ENCODE data around the gene SPATA4. TPM values are rescaled to one million over a fixed set of nuclear protein-coding genes. Genes with fewer than 3 reads are reported as not detected.

SPATA4 gene
- total RNA-seq, 2 donors from 2014 or later, result not detected

- H3K27ac Mint-ChIP-seq, result no peak overlapping the region
- no peak overlapping the region for H3K4me3 Mint-ChIP-seq
- ATAC-seq (replicated peaks in 1 of 2) (no peak), DNase-seq (no peak)
- H3K4me1 Mint-ChIP-seq (ENCODE audit: low read depth), result no peaks in the 10 kb centered on the region
- no peaks in the 10 kb centered on the region for H3K36me3 Mint-ChIP-seq (ENCODE audit: insufficient read depth in 2 of 2)
- no peaks in the 10 kb centered on the region for H3K9me3 Mint-ChIP-seq
- peaks cover 30% of the 10 kb centered on the region for H3K27me3 Mint-ChIP-seq (ENCODE audit: low read depth)
These were observed 15.4 kb upstream of the SPATA4 start for GRCh38 chr4:176210579-176211296.

- DNase-seq (no peak), ATAC-seq (replicated peaks in 1 of 2) (no peak)
- no peaks in the 10 kb centered on the region for H3K36me3 Mint-ChIP-seq (ENCODE audit: insufficient read depth in 2 of 2)
- H3K4me1 Mint-ChIP-seq (ENCODE audit: low read depth), result no peaks in the 10 kb centered on the region
- H3K9me3 Mint-ChIP-seq, result no peaks in the 10 kb centered on the region
- H3K4me3 Mint-ChIP-seq, result no peak overlapping the region
- H3K27me3 Mint-ChIP-seq (ENCODE audit: low read depth), result peaks cover 36% of the 10 kb centered on the region
- no peak overlapping the region for H3K27ac Mint-ChIP-seq
These were observed 14.7 kb upstream of the SPATA4 start for GRCh38 chr4:176210101-176210500.

- Mint-ChIP-seq H3K27me3 (ENCODE audit: low read depth) (peaks cover 39% of the 10 kb centered on the region), H3K9me3 (no peaks in the 10 kb centered on the region), H3K36me3 (ENCODE audit: insufficient read depth in 2 of 2) (no peaks in the 10 kb centered on the region), H3K4me1 (ENCODE audit: low read depth) (no peaks in the 10 kb centered on the region), H3K4me3 (no peak overlapping the region), H3K27ac (no peak overlapping the region)
- DNase-seq (no peak), ATAC-seq (replicated peaks in 1 of 2) (no peak)
These were observed 14.2 kb upstream of the SPATA4 start for GRCh38 chr4:176209535-176209934.

DNA sequence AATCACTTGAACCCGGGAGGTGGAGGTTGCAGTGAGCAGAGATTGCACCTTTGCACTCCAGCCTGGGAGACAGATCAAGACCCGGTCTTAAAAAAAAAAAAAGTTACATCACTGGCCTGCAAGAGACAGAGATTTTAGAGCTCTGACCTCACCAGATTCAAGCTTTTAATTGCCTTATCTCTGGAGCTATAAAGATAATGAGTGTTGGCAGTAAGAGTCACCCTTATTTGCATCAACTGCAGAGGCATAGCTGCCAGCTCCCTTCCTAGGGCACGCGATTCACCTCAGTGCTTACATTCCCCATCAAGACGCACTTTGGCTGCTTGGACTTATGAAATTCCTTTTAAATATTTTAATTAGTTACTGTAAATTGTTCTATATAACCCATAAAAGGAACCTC, 12.5 kb upstream of the SPATA4 start:
- DNase-seq (no peak), ATAC-seq (replicated peaks in 1 of 2) (no peak)
- H3K9me3 Mint-ChIP-seq, result no peaks in the 10 kb centered on the region
- H3K4me3 Mint-ChIP-seq, result no peak overlapping the region
- no peak overlapping the region for H3K27ac Mint-ChIP-seq
- peaks cover 39% of the 10 kb centered on the region for H3K27me3 Mint-ChIP-seq (ENCODE audit: low read depth)
- no peaks in the 10 kb centered on the region for H3K4me1 Mint-ChIP-seq (ENCODE audit: low read depth)
- H3K36me3 Mint-ChIP-seq (ENCODE audit: insufficient read depth in 2 of 2), result no peaks in the 10 kb centered on the region

GRCh38 chr4:176205299-176205698, 9.9 kb upstream of the SPATA4 start:
- no peak for ATAC-seq (replicated peaks in 1 of 2)
- DNase-seq, result no peak
- Mint-ChIP-seq H3K27me3 (ENCODE audit: low read depth) (peaks cover 37% of the 10 kb centered on the region), H3K36me3 (ENCODE audit: insufficient read depth in 2 of 2) (no peaks in the 10 kb centered on the region), H3K9me3 (no peaks in the 10 kb centered on the region), H3K27ac (no peak overlapping the region), H3K4me3 (no peak overlapping the region), H3K4me1 (ENCODE audit: low read depth) (no peaks in the 10 kb centered on the region)

DNA sequence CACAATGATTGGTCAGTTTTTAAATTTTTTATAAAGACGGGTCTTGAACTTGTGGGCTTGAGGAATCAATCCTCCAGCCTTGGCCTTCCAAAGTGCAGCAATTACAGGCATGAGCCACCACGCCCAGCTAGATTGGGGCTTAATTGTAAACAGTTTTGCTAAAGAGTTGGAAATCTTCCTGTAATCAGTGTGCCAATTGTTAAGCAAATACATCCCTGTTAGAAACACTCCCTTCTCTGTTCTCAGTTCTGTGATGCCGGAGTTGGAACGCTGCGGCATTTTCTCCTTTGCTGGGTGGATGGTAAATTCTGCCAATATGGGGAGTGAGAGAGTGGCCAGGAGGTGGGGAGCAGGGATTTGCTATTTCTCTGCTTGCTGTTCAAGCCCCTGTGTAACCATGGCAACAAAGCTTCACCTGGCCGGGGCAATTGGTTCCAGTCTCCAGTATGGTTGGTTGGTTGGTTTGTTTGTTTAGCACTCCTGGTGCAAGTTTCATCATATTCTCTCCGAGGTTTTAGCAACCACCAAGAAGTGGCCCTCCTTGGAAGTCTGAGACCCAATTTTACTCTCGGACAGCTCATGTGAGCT, 3.0 kb upstream of the SPATA4 start:
- Mint-ChIP-seq H3K36me3 (ENCODE audit: insufficient read depth in 2 of 2) (peaks cover 0 to 6% of the 10 kb centered on the region in 2 donors), H3K27me3 (ENCODE audit: low read depth) (peaks cover 29% of the 10 kb centered on the region), H3K9me3 (peaks cover 0 to 4% of the 10 kb centered on the region in 2 donors), H3K4me3 (no peak overlapping the region), H3K4me1 (ENCODE audit: low read depth) (peaks cover 24% of the 10 kb centered on the region), H3K27ac (no peak overlapping the region)
- no peak for DNase-seq
- no peak for ATAC-seq (replicated peaks in 1 of 2)

DNA sequence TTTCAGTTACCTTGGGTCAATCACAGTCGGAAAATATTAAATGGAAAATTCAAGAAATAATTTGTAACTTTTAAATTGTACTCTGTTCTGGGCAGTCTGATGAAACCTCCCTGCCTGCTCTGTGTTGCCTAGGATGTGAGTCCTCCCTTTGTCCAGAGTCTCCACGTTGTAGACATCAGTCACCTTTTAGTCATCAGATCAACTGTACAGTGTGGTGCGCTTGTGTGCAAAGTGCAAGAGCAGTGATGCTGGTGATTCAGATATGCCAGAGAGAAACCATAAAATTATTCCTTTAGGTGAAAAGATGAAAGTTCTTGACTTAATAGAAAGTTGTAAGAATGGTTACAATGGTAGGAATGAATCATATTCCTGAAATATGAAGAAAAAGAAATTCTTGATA, 1.4 kb downstream of the SPATA4 start:
- H3K4me3 Mint-ChIP-seq, result peak overlapping the region; percentile 80 to 88
- DNase-seq, result peak; percentile 40 to 72
- peaks cover 0 to 6% of the 10 kb centered on the region in 2 donors for H3K36me3 Mint-ChIP-seq (ENCODE audit: insufficient read depth in 2 of 2)
- H3K9me3 Mint-ChIP-seq, result peaks cover 0 to 4% of the 10 kb centered on the region in 2 donors
- H3K27ac Mint-ChIP-seq, result peak overlapping the region; percentile 53
- H3K27me3 Mint-ChIP-seq (ENCODE audit: low read depth), result peaks cover 39% of the 10 kb centered on the region
- peaks cover 31% of the 10 kb centered on the region for H3K4me1 Mint-ChIP-seq (ENCODE audit: low read depth)
- ATAC-seq (replicated peaks in 1 of 2), result peak; percentile 85 to 86

- H3K27ac Mint-ChIP-seq, result no peak overlapping the region
- ATAC-seq (replicated peaks in 1 of 2) (no peak), DNase-seq (no peak)
- peaks cover 35% of the 10 kb centered on the region for H3K4me1 Mint-ChIP-seq (ENCODE audit: low read depth)
- no peak overlapping the region for H3K4me3 Mint-ChIP-seq
- peaks cover 35% of the 10 kb centered on the region for H3K27me3 Mint-ChIP-seq (ENCODE audit: low read depth)
- H3K9me3 Mint-ChIP-seq, result peaks cover 0 to 4% of the 10 kb centered on the region in 2 donors
- H3K36me3 Mint-ChIP-seq (ENCODE audit: insufficient read depth in 2 of 2), result peaks cover 0 to 6% of the 10 kb centered on the region in 2 donors
These were observed 2.3 kb downstream of the SPATA4 start for GRCh38 chr4:176193126-176193525.

GRCh38 chr4:176191974-176192373, 3.4 kb downstream of the SPATA4 start:
- ATAC-seq (replicated peaks in 1 of 2) (no peak), DNase-seq (no peak)
- Mint-ChIP-seq H3K4me1 (ENCODE audit: low read depth) (peaks cover 45% of the 10 kb centered on the region), H3K27ac (no peak overlapping the region), H3K27me3 (ENCODE audit: low read depth) (peaks cover 25% of the 10 kb centered on the region), H3K4me3 (no peak overlapping the region), H3K36me3 (ENCODE audit: insufficient read depth in 2 of 2) (peaks cover 0 to 2% of the 10 kb centered on the region in 2 donors), H3K9me3 (no peaks in the 10 kb centered on the region)

DNA sequence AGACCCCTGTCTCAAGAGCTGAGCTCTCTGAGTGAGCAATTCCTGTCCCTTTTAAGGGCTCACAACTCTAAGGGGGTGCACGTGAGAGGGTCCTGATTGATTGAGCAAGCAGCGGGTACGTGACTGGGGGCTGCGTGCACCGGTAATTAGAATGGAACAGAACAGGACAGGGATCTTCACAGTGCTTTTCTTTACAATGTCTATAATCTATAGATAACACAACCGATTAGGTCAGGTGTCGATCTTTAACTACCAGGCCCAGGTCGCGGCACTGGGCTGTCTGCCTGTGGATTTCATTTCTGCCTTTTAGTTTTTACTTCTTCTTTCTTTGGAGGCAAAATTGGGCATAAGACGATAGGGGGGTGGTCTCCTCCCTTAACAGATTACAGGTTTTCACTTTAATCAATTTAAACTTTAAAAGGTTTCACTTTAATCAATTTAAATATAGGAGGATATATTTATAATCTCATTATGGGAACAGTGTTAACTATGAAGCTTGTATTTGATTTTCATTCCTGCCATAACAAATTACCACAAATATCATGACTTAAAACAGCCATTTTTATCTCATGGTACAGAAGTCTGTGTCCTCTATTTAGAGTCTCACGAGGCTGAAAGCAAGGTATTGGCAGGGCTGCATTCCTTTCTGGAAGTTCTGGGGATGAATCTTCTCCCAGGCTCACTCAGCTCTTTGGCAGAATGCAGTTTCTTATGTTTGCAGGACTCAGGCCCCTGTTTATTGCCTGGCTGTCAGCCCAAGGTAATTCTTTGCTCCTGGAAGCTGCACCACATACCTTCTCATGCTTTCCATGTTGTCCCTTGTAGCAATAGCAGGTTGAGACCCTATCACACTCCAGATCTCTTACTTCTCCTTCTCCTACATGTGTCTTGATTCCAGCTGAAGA, 5.2 kb downstream of the SPATA4 start:
- DNase-seq (no peak), ATAC-seq (replicated peaks in 1 of 2) (no peak)
- Mint-ChIP-seq H3K4me1 (ENCODE audit: low read depth) (peaks cover 50% of the 10 kb centered on the region), H3K4me3 (no peak overlapping the region), H3K9me3 (no peaks in the 10 kb centered on the region), H3K36me3 (ENCODE audit: insufficient read depth in 2 of 2) (no peaks in the 10 kb centered on the region), H3K27ac (no peak overlapping the region), H3K27me3 (ENCODE audit: low read depth) (peaks cover 25% of the 10 kb centered on the region)

GRCh38 chr4:176188654-176189053, 6.7 kb downstream of the SPATA4 start:
- H3K4me3 Mint-ChIP-seq, result no peak overlapping the region
- peaks cover 25% of the 10 kb centered on the region for H3K27me3 Mint-ChIP-seq (ENCODE audit: low read depth)
- no peaks in the 10 kb centered on the region for H3K9me3 Mint-ChIP-seq
- no peak overlapping the region for H3K27ac Mint-ChIP-seq
- no peak for DNase-seq
- no peaks in the 10 kb centered on the region for H3K36me3 Mint-ChIP-seq (ENCODE audit: insufficient read depth in 2 of 2)
- no peak for ATAC-seq (replicated peaks in 1 of 2)
- H3K4me1 Mint-ChIP-seq (ENCODE audit: low read depth), result peaks cover 36% of the 10 kb centered on the region

- peaks cover 25% of the 10 kb centered on the region for H3K27me3 Mint-ChIP-seq (ENCODE audit: low read depth)
- H3K36me3 Mint-ChIP-seq (ENCODE audit: insufficient read depth in 2 of 2), result no peaks in the 10 kb centered on the region
- H3K4me3 Mint-ChIP-seq, result no peak overlapping the region
- H3K4me1 Mint-ChIP-seq (ENCODE audit: low read depth), result peaks cover 28% of the 10 kb centered on the region
- no peak overlapping the region for H3K27ac Mint-ChIP-seq
- DNase-seq (no peak), ATAC-seq (replicated peaks in 1 of 2) (peak; percentile 87 to 94)
- no peaks in the 10 kb centered on the region for H3K9me3 Mint-ChIP-seq
These were observed 7.8 kb downstream of the SPATA4 start for GRCh38 chr4:176187624-176188023.
